H1 (cell line): ENCODE measurements around the gene MS4A6A. TPM values are rescaled to one million over a fixed set of nuclear protein-coding genes. Genes with fewer than 3 reads are reported as not detected.
A peak's percentile ranks its signal among the peaks of the same experiment; 100 is the strongest.

Experiments used
- CTCF ChIA-PET: fragments of 300-600 bp; sonication (Branson Sonifier 250); formaldehyde crosslinking; loops from one replicate; lab custom pipeline; 2021; ENCODE audit not compliant: partially characterized antibody; lab: Charles Lee
- POLR2A ChIA-PET: fragments of 300-600 bp; sonication (Branson Sonifier 250); formaldehyde crosslinking; loops from one replicate; lab custom pipeline; 2021; ENCODE audit warnings: inconsistent platforms; ENCODE audit not compliant: partially characterized antibody; lab: Charles Lee
- DNase-seq, 2 experiments: peaks; one replicate each; pipeline versions ENCODE4 v3.0.0 to v3.0.0-alpha.2; 2010 to 2022; ENCODE audit warnings: low spot score in 2 of 2, low read depth in 1 of 2, mixed read lengths in 1 of 2
- FAIRE-seq: peaks from 2 replicates; lab custom pipeline; 2011; peaks lifted over from hg19 to GRCh38; lab: Jason Lieb, UNC
- H2AFZ ChIP-seq: 2 replicates; pipeline ENCODE4 v1.8.1; 2012; ENCODE audit warnings: low read length, inconsistent platforms
- H2AK5ac ChIP-seq: 2 replicates; pipeline ENCODE4 v1.6.1; 2013; ENCODE audit warnings: low read depth, low read length
- H2BK120ac ChIP-seq: replicated peaks from 2 replicates; pipeline ENCODE3; 2013; ENCODE audit warnings: low read depth, low read length, inconsistent platforms
- H2BK12ac ChIP-seq: 2 replicates; pipeline ENCODE4 v1.6.1; 2013; ENCODE audit warnings: low read depth, low read length
- H2BK15ac ChIP-seq: 2 replicates; pipeline ENCODE4 v1.6.1; 2013; ENCODE audit warnings: low read length
- H2BK20ac ChIP-seq: 2 replicates; pipeline ENCODE4 v1.6.1; 2013; ENCODE audit warnings: low read length
- H2BK5ac ChIP-seq: 2 replicates; pipeline ENCODE4 v1.6.1; 2013; ENCODE audit warnings: low read depth, low read length
- H3K14ac ChIP-seq: 2 replicates; pipeline ENCODE4 v1.6.1; 2013; ENCODE audit warnings: inconsistent platforms; ENCODE audit not compliant: insufficient read length
- H3K18ac ChIP-seq: 2 replicates; pipeline ENCODE4 v1.6.1; 2013; ENCODE audit warnings: low read length; ENCODE audit errors: extremely low read depth
- H3K23ac ChIP-seq: 2 replicates; pipeline ENCODE4 v1.6.1; 2013; ENCODE audit warnings: inconsistent platforms; ENCODE audit not compliant: insufficient read length
- H3K23me2 ChIP-seq: 2 replicates; pipeline ENCODE4 v1.6.1; 2013; ENCODE audit warnings: low read depth, low read length
- H3K27ac ChIP-seq: 2 replicates; pipeline ENCODE4 v1.6.1; 2011; ENCODE audit warnings: low read depth, low read length, inconsistent platforms
- H3K27me3 ChIP-seq, 4 experiments: replicated peaks in 1 of 4; 1 replicate in 1 of 4; 2 replicates in 3 of 4; pipeline versions ENCODE4 v1.6.1 to v1.8.1; 2011 to 2013; ENCODE audit warnings: low read length in 3 of 4, mild to moderate bottlenecking in 3 of 4, inconsistent platforms in 2 of 4, mixed read lengths in 2 of 4, moderate library complexity in 1 of 4; ENCODE audit not compliant: control insufficient read depth in 3 of 4, insufficient read depth in 3 of 4; ENCODE audit errors: extremely low read depth in 1 of 4
- H3K36me3 ChIP-seq, 4 experiments: 2 replicates each; pipeline versions ENCODE4 v1.6.1 to v1.8.1; 2011 to 2013; ENCODE audit warnings: mild to moderate bottlenecking in 4 of 4, low read length in 3 of 4, moderate library complexity in 2 of 4, control low read depth in 1 of 4, inconsistent platforms in 1 of 4; ENCODE audit not compliant: insufficient read depth in 4 of 4, control insufficient read depth in 2 of 4
- H3K4ac ChIP-seq: replicated peaks from 2 replicates; pipeline ENCODE3; 2013; ENCODE audit warnings: low read length, low read depth, mixed read lengths, inconsistent platforms; ENCODE audit not compliant: insufficient read length
- H3K4me1 ChIP-seq, 4 experiments: replicated peaks in 1 of 4; 1 replicate in 1 of 4; 2 replicates in 3 of 4; pipeline versions ENCODE4 v1.6.1 to v1.8.1; 2011 to 2013; ENCODE audit warnings: low read length in 3 of 4, inconsistent platforms in 2 of 4, mixed read lengths in 1 of 4; ENCODE audit not compliant: insufficient read depth in 4 of 4, control insufficient read depth in 3 of 4
- H3K4me2 ChIP-seq, 2 experiments: 2 replicates each; pipeline versions ENCODE4 v1.6.1 to v1.8.1; 2011 to 2013; ENCODE audit warnings: low read depth in 2 of 2, low read length in 2 of 2, control low read depth in 1 of 2, inconsistent platforms in 1 of 2, mild to moderate bottlenecking in 1 of 2; ENCODE audit not compliant: insufficient read depth in 1 of 2
- H3K4me3 ChIP-seq, 4 experiments: fragments of 200-600, 300-600 bp in 1 of 4; sonication (generic), shearing (Covaris generic), sonication (Bioruptor Twin) in 1 of 4; 2 replicates each; pipeline versions ENCODE4 v1.5.1 to v1.8.1; 2011 to 2016; ENCODE audit warnings: low read length in 4 of 4, low read depth in 3 of 4, control low read depth in 2 of 4, inconsistent platforms in 2 of 4, mild to moderate bottlenecking in 2 of 4, mixed read lengths in 1 of 4, moderate library complexity in 1 of 4; ENCODE audit not compliant: insufficient read depth in 2 of 4; ENCODE audit errors: extremely low read depth in 1 of 4
- H3K56ac ChIP-seq: replicated peaks from 2 replicates; pipeline ENCODE3; 2013; ENCODE audit warnings: low read depth, mild to moderate bottlenecking, mixed read lengths, low read length, inconsistent platforms; ENCODE audit not compliant: insufficient read length
- H3K79me1 ChIP-seq: 2 replicates; pipeline ENCODE4 v1.6.1; 2013; ENCODE audit warnings: low read depth, low read length, control low read depth
- H3K79me2 ChIP-seq, 2 experiments: 2 replicates each; pipeline versions ENCODE4 v1.6.1 to v1.8.1; 2012 to 2013; ENCODE audit warnings: low read length in 2 of 2, mild to moderate bottlenecking in 2 of 2, inconsistent platforms in 1 of 2; ENCODE audit not compliant: insufficient read depth in 2 of 2, control insufficient read depth in 1 of 2
- H3K9ac ChIP-seq, 4 experiments: replicated peaks in 1 of 4; 1 replicate in 1 of 4; 2 replicates in 3 of 4; pipeline versions ENCODE4 v1.6.1 to v1.8.1; 2011 to 2013; ENCODE audit warnings: low read depth in 3 of 4, low read length in 3 of 4, control low read depth in 2 of 4, mild to moderate bottlenecking in 2 of 4, moderate library complexity in 2 of 4, inconsistent platforms in 1 of 4; ENCODE audit errors: extremely low read depth in 1 of 4
- H3K9me3 ChIP-seq, 2 experiments: 2 replicates each; pipeline versions ENCODE4 v1.6.1 to v1.8.1; 2012 to 2013; ENCODE audit warnings: mild to moderate bottlenecking in 2 of 2, moderate library complexity in 2 of 2, control low read depth in 1 of 2, inconsistent platforms in 1 of 2, low read depth in 1 of 2, low read length in 1 of 2, mixed read lengths in 1 of 2; ENCODE audit not compliant: insufficient read depth in 2 of 2
- H4K20me1 ChIP-seq, 2 experiments: replicated peaks in 1 of 2; 2 replicates each; pipeline versions ENCODE3 to v1.8.1; 2011 to 2013; ENCODE audit warnings: inconsistent platforms in 2 of 2, low read length in 2 of 2, mild to moderate bottlenecking in 1 of 2; ENCODE audit not compliant: insufficient read depth in 2 of 2, control insufficient read depth in 1 of 2
- H4K5ac ChIP-seq: 2 replicates; pipeline ENCODE4 v1.6.1; 2013; ENCODE audit warnings: low read length, low read depth, mixed read lengths, inconsistent platforms; ENCODE audit not compliant: insufficient read length
- H4K8ac ChIP-seq: 2 replicates; pipeline ENCODE4 v1.8.0; 2013; ENCODE audit warnings: mild to moderate bottlenecking, moderate library complexity, low read length, inconsistent platforms; ENCODE audit not compliant: insufficient read depth; ENCODE audit errors: extremely low read depth
- H4K91ac ChIP-seq: replicated peaks from 2 replicates; pipeline ENCODE3; 2013; ENCODE audit warnings: low read length, mixed read lengths, inconsistent platforms; ENCODE audit not compliant: insufficient read length
- ASH2L ChIP-seq: fragments of 200-600, 300-600 bp; sonication (generic); IDR thresholded peaks from one replicate; pipeline ENCODE4 v1.7.1; 2017; ENCODE audit warnings: low read length
- ATF2 ChIP-seq: IDR thresholded peaks from 2 replicates; pipeline ENCODE4 v1.6.1; 2012; ENCODE audit warnings: low read length, inconsistent platforms
- BCL11A ChIP-seq, 2 experiments: IDR thresholded peaks; one replicate each; pipeline ENCODE4 v1.6.1; 2011; ENCODE audit warnings: low read depth in 2 of 2, low read length in 2 of 2, mild to moderate bottlenecking in 2 of 2
- CREB1 ChIP-seq: IDR thresholded peaks from 2 replicates; pipeline ENCODE4 v1.6.1; 2012; ENCODE audit warnings: inconsistent platforms
- CTBP2 ChIP-seq: IDR thresholded peaks from 2 replicates; pipeline ENCODE4 v1.7.0; 2011; ENCODE audit warnings: borderline replicate concordance, mild to moderate bottlenecking, moderate library complexity, mixed read lengths, low read length; ENCODE audit not compliant: insufficient read depth, insufficient read length
- FOSL1 ChIP-seq: IDR thresholded peaks from 2 replicates; pipeline ENCODE4 v1.6.1; 2011; ENCODE audit warnings: mild to moderate bottlenecking, low read depth, low read length, moderate library complexity; ENCODE audit not compliant: insufficient read depth
- POU5F1 ChIP-seq: IDR thresholded peaks from 2 replicates; pipeline ENCODE4 v1.6.1; 2011; ENCODE audit warnings: low read depth, mild to moderate bottlenecking, low read length, moderate library complexity
- RFX5 ChIP-seq: IDR thresholded peaks from 2 replicates; pipeline ENCODE4 v1.6.1; 2011; ENCODE audit warnings: low read depth, low read length, improper control_type of control experiment, borderline replicate concordance
- SP1 ChIP-seq: IDR thresholded peaks from 2 replicates; pipeline ENCODE4 v1.6.1; 2011; ENCODE audit warnings: low read depth, low read length
- SP4 ChIP-seq: IDR thresholded peaks from 2 replicates; pipeline ENCODE4 v1.6.1; 2012; ENCODE audit warnings: low read length, inconsistent platforms
- SRF ChIP-seq: IDR thresholded peaks from 2 replicates; pipeline ENCODE4 v1.6.1; 2011; ENCODE audit warnings: mild to moderate bottlenecking, low read depth, low read length, moderate library complexity
- TEAD4 ChIP-seq: IDR thresholded peaks from 2 replicates; pipeline ENCODE4 v1.6.1; 2012; ENCODE audit warnings: low read depth, low read length, inconsistent platforms, mixed read lengths
- ZNF274 ChIP-seq: IDR thresholded peaks from 2 replicates; pipeline ENCODE4 v1.7.0; 2012; ENCODE audit warnings: low read length, borderline replicate concordance; ENCODE audit errors: extremely low read depth
- WGBS, 2 experiments: shearing (Covaris generic) in 1 of 2; methylation state at CpG; one replicate each; pipeline versions ENCODE4 v1.1.6 to v1.1.7; 2013 to 2015; ENCODE audit warnings: low lambda C conversion rate in 2 of 2, mixed read lengths in 2 of 2, inconsistent platforms in 1 of 2, low coverage in 1 of 2, missing lambda C conversion rate in 1 of 2; ENCODE audit not compliant: insufficient replicate concordance in 2 of 2, insufficient coverage in 1 of 2, insufficient read length in 1 of 2; ENCODE audit errors: extremely low coverage in 1 of 2, missing lambda C conversion rate in 1 of 2; 5-methylcytosine and 5-hydroxymethylcytosine counted together
- polyA plus RNA-seq, 7 experiments: library from polyadenylated mRNA; depleted of rRNA in 3 of 7; stranded (reverse) in 5 of 7; unstranded in 2 of 7; fragments of >200 nt in 5 of 7; fragments of 200-250 nt in 2 of 7; gene quantifications; 1 replicate in 5 of 7; 2 replicates in 1 of 7; 4 replicates in 1 of 7; pipeline versions ENCODE4 v1.2.1 to v1.2.3, GENCODE V29; 2011 to 2013; ENCODE audit warnings: missing spikeins in 2 of 7, mixed read lengths in 2 of 7
- total RNA-seq: library from RNA; stranded (reverse); fragmentation: NEBNext Ultra II Directional; extraction: Animal tissue kit (Norgen Biotek cat#: 25700); gene quantifications from 2 replicates; pipeline ENCODE4 v1.2.1, GENCODE V29; 2021

The MS4A6A gene
- total and polyA plus RNA-seq, 2 of the 8 experiments (the other 6 are each of a cell fraction or from before 2014, with no cell fraction given): not detected

DNA sequence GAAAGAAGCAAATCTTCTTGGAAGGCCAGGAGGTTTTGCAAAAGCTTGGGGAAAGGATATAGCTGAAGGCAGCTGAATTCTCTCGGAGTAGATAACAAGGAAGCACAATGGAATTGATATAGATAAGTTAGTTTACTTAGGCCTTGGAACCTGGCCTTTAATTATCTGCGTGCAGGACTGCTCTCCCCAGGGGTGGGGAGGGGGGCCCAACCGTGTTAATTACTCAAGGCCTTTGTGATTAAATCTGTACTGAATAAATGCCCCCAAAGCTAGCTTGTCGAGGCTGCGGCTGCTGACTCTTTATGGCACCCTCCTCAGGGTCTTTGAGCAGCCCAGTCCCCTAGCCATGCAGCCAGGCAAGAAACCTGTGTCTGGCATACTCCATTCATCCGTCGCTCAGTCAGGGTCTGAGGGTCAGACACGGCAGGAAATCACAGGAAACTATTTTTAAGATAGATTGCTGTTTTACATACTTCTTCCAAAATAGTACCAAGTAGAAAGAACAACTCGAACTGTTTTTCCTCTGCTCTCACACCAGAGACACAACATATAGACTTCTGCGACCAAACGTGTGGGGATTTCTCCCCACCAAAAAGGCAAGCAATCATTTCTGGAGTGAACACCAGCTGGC, 58.0 kb downstream of the MS4A6A start:
- H3K79me1 ChIP-seq: no peaks in the 10 kb centered on the region
- WGBS, 2 experiments: 84% methylated on average over 11 of the region's 11 CpGs; no CpG with 5 or more reads in 1 of the 2 experiments
- H2AFZ ChIP-seq: no peak overlapping the region
- H3K4me1 ChIP-seq: peaks cover 3 to 14% (median 8%) of the 10 kb centered on the region in 4 experiments; a peak in 4 of 7 replicates
- no peak overlapping the region for H3K4ac ChIP-seq
- no peak overlapping the region; a peak in 1 of 8 replicates for H3K4me3 ChIP-seq
- no peaks in the 10 kb centered on the region for H3K23me2 ChIP-seq
- H3K56ac ChIP-seq: no peak overlapping the region
- CTCF ChIA-PET: no interaction called here
- no peak overlapping the region for H2BK120ac ChIP-seq
- no peak overlapping the region for H2BK20ac ChIP-seq
- no peak overlapping the region for H2BK5ac ChIP-seq
- no peak overlapping the region for H4K91ac ChIP-seq
- POLR2A ChIA-PET: no interaction called here
- no peaks in the 10 kb centered on the region for H3K27me3 ChIP-seq
- no peak overlapping the region for H3K4me2 ChIP-seq
- H3K14ac ChIP-seq: no peak overlapping the region
- no peaks in the 10 kb centered on the region for H3K36me3 ChIP-seq
- H3K18ac ChIP-seq: peak overlapping the region; percentile 71; the same call in 1 of the 2 replicates
- no peak overlapping the region for H3K23ac ChIP-seq
- H3K79me2 ChIP-seq: no peaks in the 10 kb centered on the region
- H4K5ac ChIP-seq: no peak overlapping the region
- FAIRE-seq: no peak
- no peak overlapping the region for H2BK15ac ChIP-seq
- H3K9me3 ChIP-seq: no peaks in the 10 kb centered on the region
- no peak overlapping the region for H4K8ac ChIP-seq
- H2BK12ac ChIP-seq: no peak overlapping the region
- no peaks in the 10 kb centered on the region for H4K20me1 ChIP-seq
- no peak overlapping the region for H2AK5ac ChIP-seq
- DNase-seq: no peak
- no peak overlapping the region for H3K9ac ChIP-seq
- no peak overlapping the region for H3K27ac ChIP-seq
- TF ChIP-seq SP1: no peak
- no peak for TF ChIP-seq ATF2
- no peak for TF ChIP-seq SRF
- TF ChIP-seq CREB1: no peak
- no peak for TF ChIP-seq ASH2L
- TF ChIP-seq CTBP2: no peak
- no peak for TF ChIP-seq TEAD4
- no peak for TF ChIP-seq ZNF274
- no peak for TF ChIP-seq POU5F1
- no peak for TF ChIP-seq FOSL1
- TF ChIP-seq BCL11A (IDR thresholded peaks at IDR 0.05; ENCODE audit: low read depth in 2 of 2, low read length in 2 of 2): no peak
- TF ChIP-seq SP4: no peak
- no peak for TF ChIP-seq RFX5
